ENCODE measurements around the gene ATG16L1. TPM values are rescaled to one million over a fixed set of nuclear protein-coding genes. Genes with fewer than 3 reads are reported as not detected.

The ATG16L1 gene
- total RNA-seq, 2 experiments from 2014 or later: 31.8 to 44.9 TPM

- Histone ChIP-seq H3K9me2 (ENCODE audit: insufficient read depth, low read length) (no peaks in the 10 kb centered on the region), H3K9me3 (ENCODE audit: low read length) (no peaks in the 10 kb centered on the region), H3K4me1 (ENCODE audit: insufficient read depth, low read length, poor library complexity, severe bottlenecking) (no peaks in the 10 kb centered on the region), H3K36me3 (ENCODE audit: insufficient read depth, low read length) (peaks cover 9% of the 10 kb centered on the region; the same call in 1 of the 2 replicates), H3K4me2 (ENCODE audit: low read length) (no peak overlapping the region), H2AFZ (ENCODE audit: low read length) (no peak overlapping the region), H3K79me2 (ENCODE audit: insufficient read depth, low read depth, low read length) (no peaks in the 10 kb centered on the region), H3K27ac (ENCODE audit: low read depth, low read length, poor library complexity, severe bottlenecking) (no peak overlapping the region), H3K4me3 (ENCODE audit: low read depth, low read length, poor library complexity, severe bottlenecking) (no peak overlapping the region), H4K20me1 (ENCODE audit: insufficient read depth, low read length) (no peaks in the 10 kb centered on the region; the same call in 1 of the 2 replicates)
- intact Hi-C loops (cut with micrococcal nuclease; ENCODE audit: unreplicated experiment): no loop called here
- ChIA-PET POLR2A (no interaction called here), CTCF (ENCODE audit: unreplicated experiment) (no interaction called here)
- no peak for DNase-seq (ENCODE audit: low spot score)
- TF ChIP-seq CTCF (conservative IDR thresholded peaks at IDR 0.05; ENCODE audit: low read length) (no peak), EZH2phosphoT487 (IDR thresholded peaks at IDR 0.05; ENCODE audit: borderline replicate concordance, low read depth, low read length) (no peak)
- no TSS peak for BruUV-seq (replicated peaks)
These were observed 48.9 kb downstream of the ATG16L1 start for GRCh38 chr2:233300401-233300800.

- intact Hi-C loops (cut with micrococcal nuclease; ENCODE audit: unreplicated experiment): no loop called here
- Histone ChIP-seq H3K27ac (ENCODE audit: low read depth, low read length, poor library complexity, severe bottlenecking) (no peak overlapping the region), H2AFZ (ENCODE audit: low read length) (no peak overlapping the region), H3K4me2 (ENCODE audit: low read length) (no peak overlapping the region), H4K20me1 (ENCODE audit: insufficient read depth, low read length) (no peaks in the 10 kb centered on the region; the same call in 1 of the 2 replicates), H3K36me3 (ENCODE audit: insufficient read depth, low read length) (peaks cover under 1% of the 10 kb centered on the region; the same call in 1 of the 2 replicates), H3K9me3 (ENCODE audit: low read length) (no peaks in the 10 kb centered on the region), H3K4me3 (ENCODE audit: low read depth, low read length, poor library complexity, severe bottlenecking) (no peak overlapping the region), H3K79me2 (ENCODE audit: insufficient read depth, low read depth, low read length) (no peaks in the 10 kb centered on the region), H3K9me2 (ENCODE audit: insufficient read depth, low read length) (no peaks in the 10 kb centered on the region), H3K4me1 (ENCODE audit: insufficient read depth, low read length, poor library complexity, severe bottlenecking) (no peaks in the 10 kb centered on the region)
- ChIA-PET POLR2A (no interaction called here), CTCF (ENCODE audit: unreplicated experiment) (no interaction called here)
- no peak for DNase-seq (ENCODE audit: low spot score)
- TF ChIP-seq EZH2phosphoT487 (IDR thresholded peaks at IDR 0.05; ENCODE audit: borderline replicate concordance, low read depth, low read length): no peak
- no peak for TF ChIP-seq CTCF (conservative IDR thresholded peaks at IDR 0.05; ENCODE audit: low read length)
- no TSS peak for BruUV-seq (replicated peaks)
These were observed 49.8 kb downstream of the ATG16L1 start for GRCh38 chr2:233301248-233301647.

GRCh38 chr2:233301811-233302210, 50.3 kb downstream of the ATG16L1 start:
- Histone ChIP-seq H3K36me3 (ENCODE audit: insufficient read depth, low read length) (no peaks in the 10 kb centered on the region; the same call in 1 of the 2 replicates), H3K4me1 (ENCODE audit: insufficient read depth, low read length, poor library complexity, severe bottlenecking) (no peaks in the 10 kb centered on the region)

More at GRCh38 chr2:233301811-233302210, 50.3 kb downstream of the ATG16L1 start:
- no peak overlapping the region for H3K4me3 ChIP-seq (ENCODE audit: low read depth, low read length, poor library complexity, severe bottlenecking)
- H3K9me3 ChIP-seq (ENCODE audit: low read length): no peaks in the 10 kb centered on the region
- no peaks in the 10 kb centered on the region for H3K9me2 ChIP-seq (ENCODE audit: insufficient read depth, low read length)
- BruUV-seq (replicated peaks): no TSS peak
- TF ChIP-seq EZH2phosphoT487 (IDR thresholded peaks at IDR 0.05; ENCODE audit: borderline replicate concordance, low read depth, low read length) (no peak), CTCF (conservative IDR thresholded peaks at IDR 0.05; ENCODE audit: low read length) (no peak)
- no peak overlapping the region for H2AFZ ChIP-seq (ENCODE audit: low read length)
- no peaks in the 10 kb centered on the region; the same call in 1 of the 2 replicates for H4K20me1 ChIP-seq (ENCODE audit: insufficient read depth, low read length)
- intact Hi-C loops (cut with micrococcal nuclease; ENCODE audit: unreplicated experiment): no loop called here
- no peak for DNase-seq (ENCODE audit: low spot score)
- no peaks in the 10 kb centered on the region for H3K79me2 ChIP-seq (ENCODE audit: insufficient read depth, low read depth, low read length)
- H3K4me2 ChIP-seq (ENCODE audit: low read length): no peak overlapping the region
- POLR2A ChIA-PET: interaction anchor here (0.6 to 0.9 kb wide), 2 partner anchors 14 to 1551 kb away, joined by 3 read pairs; no protein-coding TSS in a partner anchor
- CTCF ChIA-PET (ENCODE audit: unreplicated experiment): interaction anchor here (0.6 kb wide), 1 partner anchor 541 kb away, joined by 4 read pairs; no protein-coding TSS in a partner anchor
- H3K27ac ChIP-seq (ENCODE audit: low read depth, low read length, poor library complexity, severe bottlenecking): no peak overlapping the region
